Inferior parietal cortex (tissue), 1 donor: ENCODE results near the gene TNS2.
A peak's percentile ranks its signal among the peaks of the same experiment; 100 is the strongest.
"Not testable (repeated sequence)": the region's sequence is repeated elsewhere in the genome, so short reads cannot be mapped to it uniquely, and the experiment has no call there.

Source experiments
- DNase-seq: peaks from one replicate; pipeline ENCODE4 v3.0.0-alpha.2; 2016; ENCODE audit errors: extremely low spot score

The TNS2 gene

DNA sequence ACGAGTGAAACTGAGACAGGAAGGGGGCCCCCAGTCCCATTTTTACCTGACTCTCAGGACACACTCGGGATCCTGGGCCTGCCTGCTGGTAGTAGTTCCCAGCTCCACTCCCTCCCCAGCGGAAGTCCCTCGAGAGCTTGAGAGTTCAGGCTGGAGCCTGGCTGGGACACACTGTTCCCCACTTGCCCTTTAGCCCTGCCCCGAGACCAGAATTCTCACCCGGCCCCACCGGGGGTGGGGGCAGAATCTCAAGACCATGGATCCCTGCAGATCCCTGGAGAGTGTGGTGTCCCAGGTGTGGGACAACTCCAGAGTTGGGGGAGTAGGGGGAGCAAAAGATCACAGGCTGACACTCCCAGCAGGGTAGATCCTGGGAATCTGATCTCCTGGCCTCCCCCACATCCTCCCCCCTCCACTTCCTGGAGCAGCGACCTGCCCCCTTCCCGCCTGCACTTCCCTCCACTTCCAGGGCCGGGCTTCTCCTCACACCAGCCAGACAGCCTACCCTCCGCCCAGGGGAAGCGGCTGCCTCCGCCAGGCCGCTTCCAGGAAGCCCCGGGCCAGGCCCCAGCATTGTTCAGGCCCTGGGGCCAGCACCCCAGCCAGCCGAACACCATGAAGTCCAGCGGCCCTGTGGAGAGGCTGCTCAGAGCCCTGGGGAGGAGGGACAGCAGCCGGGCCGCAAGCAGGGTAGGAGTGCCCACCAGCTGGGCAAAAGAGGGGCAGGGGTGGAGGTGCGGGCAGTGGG, at the start of gene TNS2:
Gene TNS2 (plus strand): TSS at position 495 of the 748 bp plus-strand sequence. CDS start 121 bp downstream, at position 616.
- DNase-seq, result no peak

DNA sequence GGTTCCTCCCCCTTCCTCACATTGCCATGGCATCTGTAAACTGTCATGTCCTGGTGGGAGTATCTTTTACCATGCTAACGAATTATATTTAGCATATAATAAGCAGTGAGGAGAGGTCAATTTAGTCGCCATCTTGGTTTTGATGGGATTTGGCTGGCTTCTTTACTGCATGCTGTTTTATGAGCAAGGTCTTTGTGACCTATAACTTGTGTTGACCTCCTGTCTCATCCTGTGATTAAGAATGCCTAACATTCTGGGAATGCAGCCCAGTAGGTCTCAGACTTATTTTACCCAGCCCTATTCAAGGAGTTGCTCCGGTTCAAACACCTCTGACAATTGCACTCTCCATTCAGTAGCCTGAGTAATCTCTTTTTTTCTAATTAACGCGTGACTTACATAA, 45.7 kb upstream of the TNS2 start:
- no peak for DNase-seq

DNA sequence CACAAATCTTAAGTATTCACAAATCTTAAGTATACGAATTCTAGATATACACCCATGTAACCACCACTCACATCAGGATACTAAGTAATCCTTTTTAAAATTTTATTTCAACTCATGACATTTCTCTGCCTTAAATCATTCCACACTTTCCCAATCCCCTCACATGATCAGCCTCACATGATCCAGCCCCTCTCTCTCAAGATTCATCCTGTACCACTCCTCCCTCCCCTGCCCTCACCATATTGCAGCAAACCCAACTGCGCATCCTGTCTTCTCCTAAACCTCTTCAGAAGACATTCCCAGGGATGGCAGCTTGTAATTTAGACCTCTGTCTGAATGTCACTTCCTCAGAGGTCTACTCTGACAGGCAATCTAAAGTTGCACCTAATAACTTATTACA, 45.3 kb upstream of the TNS2 start:
- no peak for DNase-seq

GRCh38 chr12:53005215-53005985, 44.5 kb upstream of the TNS2 start:
- DNase-seq, result no peak

DNA sequence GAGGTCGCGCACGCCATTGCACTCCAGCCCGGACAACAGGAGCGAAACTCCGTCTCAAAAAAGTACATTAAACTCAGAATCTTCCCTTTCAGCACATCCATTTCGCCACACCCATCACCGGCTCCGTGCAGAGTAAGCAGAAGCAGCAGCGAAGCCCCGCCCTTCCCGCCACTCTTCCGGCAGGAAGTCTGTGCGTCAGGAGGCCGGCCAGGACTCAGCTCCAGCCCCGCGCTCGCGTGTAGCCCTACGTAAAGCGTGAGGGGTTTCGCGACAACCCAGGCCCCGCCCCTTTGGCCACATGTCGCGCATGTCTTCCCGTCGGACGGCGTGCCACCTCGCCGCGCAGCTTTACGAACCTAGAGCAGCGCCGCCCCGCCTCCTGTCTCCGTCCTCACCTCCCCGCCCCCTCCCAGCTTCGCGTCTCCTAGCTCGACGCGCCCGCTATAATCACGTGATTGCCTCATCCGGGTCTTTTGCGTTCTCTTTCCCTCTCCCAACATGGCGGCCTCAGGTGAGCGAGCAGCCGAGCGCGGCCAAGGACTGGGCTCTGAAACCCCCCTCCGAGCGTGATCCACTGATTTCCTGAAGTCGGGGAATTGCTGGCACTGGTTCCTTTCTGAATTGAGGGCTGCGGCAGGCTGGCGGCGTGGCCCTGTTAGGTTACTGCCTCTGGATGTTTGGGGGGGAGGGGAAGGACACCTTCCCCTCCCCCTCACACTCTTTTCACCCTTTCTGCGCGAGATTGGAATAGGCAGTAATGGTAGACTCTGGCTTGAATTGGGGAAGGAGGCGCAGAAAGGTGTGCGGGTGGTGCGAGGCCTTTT, 43.7 kb upstream of the TNS2 start, which contains the start of gene EIF4B:
Gene EIF4B (plus strand): TSS at position 471 of the 824 bp plus-strand sequence. CDS start 28 bp downstream, at position 499.
- DNase-seq, result peak; percentile 97

DNA sequence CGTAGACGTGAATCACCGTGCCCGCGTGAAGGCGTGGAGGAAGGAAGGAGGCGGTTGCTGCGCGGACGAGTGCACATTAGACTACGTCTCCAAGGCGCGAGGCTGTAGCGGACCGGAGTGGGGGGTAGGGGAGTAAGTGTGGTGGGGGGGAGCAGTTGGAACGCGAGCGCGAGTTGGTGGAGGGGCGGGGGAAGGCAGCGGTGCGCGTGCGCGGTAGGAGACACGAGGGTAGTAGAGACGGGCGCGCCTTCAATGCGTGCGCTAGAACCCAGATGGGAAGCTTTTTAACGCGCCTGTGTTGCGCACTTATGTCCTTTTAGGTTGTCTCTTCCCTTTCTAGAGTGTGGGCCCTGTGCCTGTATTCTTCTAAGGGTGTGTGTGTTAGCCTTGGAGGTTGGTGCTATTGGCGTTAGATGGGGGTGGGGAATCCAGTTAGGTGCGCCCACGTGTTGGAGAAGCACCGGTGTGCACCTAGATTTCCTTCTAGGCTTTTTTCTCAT, 43.0 kb upstream of the TNS2 start:
- DNase-seq, result peak; percentile 64

GRCh38 chr12:53007343-53007742, 42.5 kb upstream of the TNS2 start:
- DNase-seq, result no peak

- not testable (repeated sequence) for DNase-seq
Measured at GRCh38 chr12:53008760-53009159, 41.1 kb upstream of the TNS2 start.

- DNase-seq, result no peak
Measured at GRCh38 chr12:53010955-53011354, 38.9 kb upstream of the TNS2 start.

GRCh38 chr12:53011889-53012288, 38.0 kb upstream of the TNS2 start:
- DNase-seq, result no peak

GRCh38 chr12:53012928-53013327, 36.9 kb upstream of the TNS2 start:
- DNase-seq, result no peak

DNA sequence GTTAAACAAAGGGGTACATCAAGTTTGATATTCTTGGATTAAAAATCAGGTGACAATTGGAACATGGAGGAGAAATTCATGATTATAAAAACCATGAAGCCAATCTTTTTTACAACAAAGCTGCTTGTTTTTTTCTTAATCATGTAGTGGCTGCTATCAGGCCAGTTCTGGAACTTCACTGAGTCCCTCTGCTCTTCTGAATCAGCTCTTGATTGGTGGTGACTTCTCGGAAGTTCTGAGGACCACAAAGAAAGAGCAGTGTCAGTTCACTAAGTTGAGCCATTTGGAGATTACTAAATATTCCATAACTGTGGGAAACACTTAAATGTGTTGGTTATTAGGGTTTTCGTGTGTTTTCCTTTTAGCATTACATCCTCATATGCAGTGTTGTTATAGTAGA, 35.2 kb upstream of the TNS2 start:
- no peak for DNase-seq

DNA sequence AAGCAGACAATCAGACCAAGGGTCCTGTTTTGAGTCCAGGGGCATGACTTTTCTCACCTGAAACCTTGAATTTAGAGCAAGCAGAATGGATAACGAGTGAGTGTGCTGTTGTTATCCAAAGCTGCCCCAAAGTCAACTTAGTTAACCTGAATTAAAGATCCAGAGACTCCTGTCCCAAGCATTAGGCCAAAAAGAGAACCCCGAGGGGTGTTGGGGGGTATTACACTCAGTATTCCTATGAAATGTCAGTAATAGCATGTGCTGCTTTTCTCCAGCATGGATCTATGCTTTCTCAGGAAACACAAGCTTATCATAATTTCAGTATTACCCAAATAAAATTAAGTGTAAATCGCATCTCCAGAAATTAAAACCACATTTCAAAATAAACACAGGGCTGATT, 24.6 kb upstream of the TNS2 start:
- DNase-seq, result no peak

DNA sequence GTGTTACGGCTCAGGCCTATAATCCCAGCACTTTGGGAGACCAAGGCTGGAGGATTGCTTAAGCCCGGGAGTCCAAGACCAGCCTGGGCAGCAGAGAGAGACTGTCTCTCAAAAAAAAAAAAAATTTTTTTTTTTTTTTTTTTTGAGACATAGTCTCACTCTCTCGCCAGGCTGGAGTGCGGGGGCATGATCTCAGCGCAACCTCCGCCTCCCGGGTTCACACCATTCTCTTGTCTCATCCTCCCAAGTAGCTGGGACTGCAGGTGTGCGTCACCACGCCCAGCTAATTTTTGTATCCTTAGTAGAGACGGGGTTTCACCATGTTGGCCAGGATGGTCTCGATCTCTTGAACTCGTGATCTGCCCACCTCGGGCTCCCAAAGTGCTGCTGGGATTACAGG, 22.9 kb upstream of the TNS2 start:
- not testable (repeated sequence) for DNase-seq

DNA sequence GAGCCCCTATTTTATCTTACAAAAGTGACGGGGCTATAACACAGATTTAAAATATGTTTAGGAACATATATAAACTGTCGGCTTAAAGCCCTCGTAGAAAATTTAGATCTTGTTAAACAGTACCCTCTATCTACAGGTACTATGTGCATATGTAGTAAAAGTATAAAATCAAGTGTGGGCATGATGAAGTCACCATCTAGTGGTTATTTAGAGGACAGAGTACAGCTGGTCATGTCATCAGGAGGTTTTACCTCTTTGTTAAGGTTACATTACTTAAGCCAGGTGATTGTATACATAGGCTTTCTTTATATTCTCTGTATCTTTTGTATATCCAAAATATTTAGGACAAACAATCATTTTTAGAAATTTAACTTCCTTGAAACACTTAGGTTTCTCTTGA, 18.2 kb upstream of the TNS2 start:
- no peak for DNase-seq

DNA sequence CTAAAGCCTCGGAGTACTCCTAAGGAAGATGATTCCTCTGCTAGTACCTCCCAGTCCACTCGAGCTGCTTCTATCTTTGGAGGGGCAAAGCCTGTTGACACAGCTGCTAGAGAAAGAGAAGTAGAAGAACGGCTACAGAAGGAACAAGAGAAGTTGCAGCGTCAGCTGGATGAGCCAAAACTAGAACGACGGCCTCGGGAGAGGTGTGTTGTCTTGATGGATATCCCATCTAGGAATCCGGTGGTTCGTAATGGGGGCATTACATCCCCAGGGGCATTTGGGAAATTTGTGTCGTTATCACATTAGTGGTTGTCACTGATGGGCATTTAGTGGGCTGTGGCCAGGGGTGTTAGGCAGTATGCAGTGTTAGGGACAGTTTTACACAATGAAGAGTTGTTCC, 16.0 kb upstream of the TNS2 start:
- DNase-seq, result not testable (repeated sequence)

DNA sequence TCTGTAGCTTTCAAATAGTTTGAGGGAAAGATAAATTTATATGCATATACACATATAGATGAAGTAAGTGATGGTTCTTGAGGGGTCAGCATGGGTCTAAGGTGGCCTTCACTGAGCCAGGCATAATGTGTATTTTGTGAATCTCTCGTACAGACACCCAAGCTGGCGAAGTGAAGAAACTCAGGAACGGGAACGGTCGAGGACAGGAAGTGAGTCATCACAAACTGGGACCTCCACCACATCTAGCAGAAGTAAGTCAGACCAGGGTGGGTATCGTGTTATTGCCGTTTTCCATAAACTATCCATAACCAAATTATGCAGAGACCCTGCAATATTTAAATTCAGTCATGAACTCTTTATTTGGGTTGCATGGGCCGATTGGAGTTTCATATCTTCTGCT, 15.4 kb upstream of the TNS2 start:
- DNase-seq, result no peak

DNA sequence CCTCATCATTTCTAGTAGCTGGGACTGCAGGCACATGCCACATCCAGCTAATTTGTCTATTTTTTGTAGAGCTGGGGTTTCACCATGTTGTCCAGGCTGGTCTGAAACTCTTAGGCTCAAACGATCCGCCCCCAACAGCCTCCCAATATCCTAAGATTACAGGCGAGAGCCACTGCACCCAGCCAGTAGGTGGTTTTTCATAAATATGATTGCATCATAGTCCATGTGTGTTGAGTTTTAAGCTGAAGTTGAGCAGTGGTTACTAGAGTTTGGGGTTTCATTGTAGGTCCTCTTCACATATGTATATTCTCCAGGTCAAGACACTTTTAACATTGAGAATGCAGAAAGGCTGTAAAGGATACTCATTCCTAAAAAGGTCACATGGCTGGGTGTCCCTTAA, 13.1 kb upstream of the TNS2 start:
- DNase-seq, result no peak

GRCh38 chr12:53039851-53040250, 10.0 kb upstream of the TNS2 start:
- no peak for DNase-seq

DNA sequence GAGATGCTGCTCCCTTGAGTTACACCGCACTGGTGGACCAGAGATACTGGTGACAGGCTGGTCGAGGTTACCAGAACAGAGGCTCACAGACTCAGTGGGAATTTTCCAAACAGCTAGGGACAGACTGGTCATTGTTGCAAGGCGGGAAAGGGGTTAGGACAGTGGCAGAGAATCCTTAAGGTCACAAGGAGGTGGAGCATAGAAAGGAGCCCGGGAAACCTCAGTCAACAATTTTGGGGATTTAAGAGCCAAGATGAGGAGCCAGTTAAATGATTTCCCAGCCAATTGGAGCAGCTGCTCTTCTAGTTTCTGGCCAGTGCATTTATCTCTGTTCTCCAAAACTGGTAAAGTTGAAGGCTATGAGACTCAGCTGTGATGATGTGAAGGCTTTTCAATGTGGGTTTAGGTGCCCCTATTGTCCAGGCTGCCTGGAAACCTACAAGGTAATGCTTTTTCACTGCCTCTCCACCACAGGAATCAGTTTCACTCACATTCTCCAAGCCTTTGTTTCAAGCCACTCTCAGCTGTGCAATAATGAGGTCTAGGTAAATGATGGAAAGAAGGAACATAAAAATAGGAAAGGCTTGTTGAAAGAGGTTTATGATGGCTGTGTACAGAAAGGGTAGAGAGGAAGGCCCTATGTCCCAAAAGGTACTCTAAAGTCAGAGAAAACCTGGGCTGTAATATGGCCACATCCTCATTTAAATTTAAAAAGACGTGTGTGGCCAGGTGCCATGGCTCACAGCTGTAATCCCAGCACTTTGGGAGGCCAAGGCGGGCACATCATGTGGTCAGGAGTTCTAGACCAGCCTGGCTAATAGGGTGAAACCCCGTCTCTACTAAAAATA, 7.0 kb upstream of the TNS2 start:
- DNase-seq, result no peak

DNA sequence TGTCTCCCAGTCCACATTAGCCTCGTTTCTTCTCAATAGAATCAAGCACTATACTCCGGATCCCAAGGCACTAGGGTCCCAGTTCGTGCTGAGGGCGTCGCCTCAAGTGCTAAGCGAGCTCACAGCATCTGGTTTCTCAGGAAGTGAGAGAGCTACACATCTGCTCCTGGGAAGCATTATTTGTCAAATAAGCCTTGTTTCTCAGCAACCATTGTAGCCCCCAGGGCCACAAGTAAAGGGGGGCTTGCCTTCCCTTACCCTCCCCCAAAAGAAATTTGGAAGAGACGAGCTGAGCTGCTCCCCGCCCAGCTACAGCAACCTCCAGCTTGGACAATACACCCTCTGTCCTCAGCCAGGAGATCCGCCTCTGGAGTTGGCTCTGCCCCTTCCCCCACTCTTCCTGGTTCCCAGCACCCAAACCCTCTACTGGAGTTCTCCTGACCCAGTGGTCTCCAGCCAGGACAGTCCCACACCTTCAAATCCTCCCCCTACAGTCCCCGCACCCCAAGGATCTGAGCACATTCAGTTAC, 5.7 kb upstream of the TNS2 start:
- no peak for DNase-seq
